Mesendoderm (in vitro differentiated cells): ENCODE data around the gene FAF1.
"Not testable (repeated sequence)": the region's sequence is repeated elsewhere in the genome, so short reads cannot be mapped to it uniquely, and the experiment has no call there.

ENCODE experiments used
- DNase-seq: peaks from one replicate; pipeline ENCODE4 v3.0.0; 2013
- H2AK5ac ChIP-seq: 2 replicates; pipeline ENCODE4 v1.6.1; 2013; ENCODE audit warnings: low read length, inconsistent platforms
- H2BK120ac ChIP-seq: 2 replicates; pipeline ENCODE4 v1.6.1; 2013; ENCODE audit warnings: low read depth, mild to moderate bottlenecking, low read length, moderate library complexity, mixed read lengths
- H2BK15ac ChIP-seq: replicated peaks from 2 replicates; pipeline ENCODE4 v1.6.1; 2013; ENCODE audit warnings: low read depth, mild to moderate bottlenecking, moderate library complexity
- H2BK5ac ChIP-seq: 2 replicates; pipeline ENCODE4 v1.6.1; 2013; ENCODE audit warnings: low read length, inconsistent platforms
- H3K18ac ChIP-seq: 2 replicates; pipeline ENCODE4 v1.6.1; 2013; ENCODE audit warnings: mild to moderate bottlenecking, low read length, mixed read lengths
- H3K23ac ChIP-seq: one replicate; pipeline ENCODE4 v1.6.1; 2013; ENCODE audit warnings: low read length
- H3K27ac ChIP-seq: 2 replicates; pipeline ENCODE4 v1.5.1; 2013; ENCODE audit warnings: low read depth, mild to moderate bottlenecking, inconsistent platforms, low read length, moderate library complexity
- H3K27me3 ChIP-seq: 2 replicates; pipeline ENCODE4 v1.6.1; 2013; ENCODE audit warnings: low read length, control low read depth, mild to moderate bottlenecking, inconsistent platforms; ENCODE audit not compliant: insufficient read depth, poor library complexity
- H3K36me3 ChIP-seq: 2 replicates; pipeline ENCODE4 v1.6.1; 2013; ENCODE audit warnings: low read length, inconsistent platforms; ENCODE audit not compliant: control insufficient read depth, insufficient read depth
- H3K4ac ChIP-seq: one replicate; pipeline ENCODE4 v1.6.1; 2013; ENCODE audit warnings: low read depth, mild to moderate bottlenecking, low read length, moderate library complexity
- H3K4me1 ChIP-seq: 2 replicates; pipeline ENCODE4 v1.6.1; 2013; ENCODE audit warnings: low read depth, low read length, inconsistent platforms; ENCODE audit not compliant: control insufficient read depth
- H3K4me2 ChIP-seq: 2 replicates; pipeline ENCODE4 v1.6.1; 2013; ENCODE audit warnings: low read length
- H3K4me3 ChIP-seq: 2 replicates; pipeline ENCODE4 v1.5.1; 2013; ENCODE audit warnings: mild to moderate bottlenecking, low read length
- H3K56ac ChIP-seq: one replicate; pipeline ENCODE4 v1.6.1; 2013; ENCODE audit warnings: low read length
- H3K79me1 ChIP-seq: 2 replicates; pipeline ENCODE4 v1.6.1; 2013; ENCODE audit warnings: low read length, inconsistent platforms
- H3K79me2 ChIP-seq: 2 replicates; pipeline ENCODE4 v1.6.1; 2013; ENCODE audit warnings: mild to moderate bottlenecking, low read length; ENCODE audit not compliant: control insufficient read depth, insufficient read depth
- H3K9ac ChIP-seq: 2 replicates; pipeline ENCODE4 v1.6.1; 2013; ENCODE audit warnings: low read length, inconsistent platforms
- H4K5ac ChIP-seq: one replicate; pipeline ENCODE4 v1.6.1; 2013; ENCODE audit warnings: low read length
- H4K8ac ChIP-seq: one replicate; pipeline ENCODE4 v1.6.1; 2013; ENCODE audit warnings: low read depth, mild to moderate bottlenecking, control low read depth, low read length, moderate library complexity
- WGBS: extraction: QIAGEN DNeasy Blood & Tissue Kit; methylation state at CpG from one replicate; pipeline ENCODE4 v1.1.7; 2013; ENCODE audit warnings: low lambda C conversion rate, missing lambda C conversion rate; ENCODE audit not compliant: insufficient coverage; ENCODE audit errors: extremely low coverage; 5-methylcytosine and 5-hydroxymethylcytosine counted together

The FAF1 gene

GRCh38 chr1:50910356-50910755, 49.7 kb downstream of the FAF1 start:
- DNase-seq, H3K4me1 ChIP-seq: not testable (repeated sequence)

GRCh38 chr1:50907610-50908009, 52.5 kb downstream of the FAF1 start:
- not testable (repeated sequence) for H3K79me1 ChIP-seq, H3K9ac ChIP-seq, H3K4me3 ChIP-seq, H3K79me2 ChIP-seq, H3K4me2 ChIP-seq, H3K23ac ChIP-seq, H3K36me3 ChIP-seq, H3K56ac ChIP-seq, H2BK5ac ChIP-seq, H2BK15ac ChIP-seq, H3K27me3 ChIP-seq, DNase-seq, H2AK5ac ChIP-seq, H3K4ac ChIP-seq, H3K4me1 ChIP-seq, H3K27ac ChIP-seq, H2BK120ac ChIP-seq, H4K8ac ChIP-seq, H4K5ac ChIP-seq, H3K18ac ChIP-seq

More at GRCh38 chr1:50910356-50910755, 49.7 kb downstream of the FAF1 start:
- not testable (repeated sequence) for H2AK5ac ChIP-seq, H3K18ac ChIP-seq, H3K27ac ChIP-seq, H2BK5ac ChIP-seq, H3K27me3 ChIP-seq, H3K56ac ChIP-seq, H3K79me2 ChIP-seq, H2BK15ac ChIP-seq, H3K9ac ChIP-seq, H3K36me3 ChIP-seq, H3K23ac ChIP-seq, H3K4ac ChIP-seq, H4K8ac ChIP-seq, H3K79me1 ChIP-seq, H4K5ac ChIP-seq, H2BK120ac ChIP-seq, H3K4me2 ChIP-seq, H3K4me3 ChIP-seq
- WGBS: no CpG with 5 or more reads among the region's 12 CpGs

- not testable (repeated sequence) for H3K36me3 ChIP-seq, H3K27me3 ChIP-seq, H3K4me2 ChIP-seq, H3K4me3 ChIP-seq, H2BK5ac ChIP-seq, H2BK120ac ChIP-seq, H3K18ac ChIP-seq, H3K27ac ChIP-seq, H3K9ac ChIP-seq, H2BK15ac ChIP-seq, H3K4ac ChIP-seq, H4K8ac ChIP-seq, H3K56ac ChIP-seq, H3K23ac ChIP-seq, H3K79me2 ChIP-seq, H2AK5ac ChIP-seq, H3K4me1 ChIP-seq, H4K5ac ChIP-seq, H3K79me1 ChIP-seq, DNase-seq
- WGBS: no CpG with 5 or more reads among the region's 1 CpG
These were observed 54.0 kb downstream of the FAF1 start for GRCh38 chr1:50906050-50906449.

- H3K79me1 ChIP-seq: peaks cover 2% of the 10 kb centered on the region
- H2BK120ac ChIP-seq: no peak overlapping the region
- H2BK15ac ChIP-seq: no peak overlapping the region
- H3K79me2 ChIP-seq: no peaks in the 10 kb centered on the region
- DNase-seq: no peak
- no peak overlapping the region for H3K18ac ChIP-seq
- H3K4me3 ChIP-seq: no peak overlapping the region
- no peaks in the 10 kb centered on the region for H3K36me3 ChIP-seq
- H3K9ac ChIP-seq: no peak overlapping the region
- H2BK5ac ChIP-seq: no peak overlapping the region
- H3K27me3 ChIP-seq: no peaks in the 10 kb centered on the region
- H4K8ac ChIP-seq: no peak overlapping the region
- H3K27ac ChIP-seq: no peak overlapping the region
- no CpG with 5 or more reads among the region's 1 CpG for WGBS
- no peaks in the 10 kb centered on the region for H3K4me1 ChIP-seq
- no peak overlapping the region for H3K4me2 ChIP-seq
- H4K5ac ChIP-seq: no peak overlapping the region
- H2AK5ac ChIP-seq: no peak overlapping the region
- no peak overlapping the region for H3K4ac ChIP-seq
- H3K56ac ChIP-seq: no peak overlapping the region
- H3K23ac ChIP-seq: no peak overlapping the region
These were observed 57.6 kb downstream of the FAF1 start for GRCh38 chr1:50902419-50902818.

- no peak overlapping the region for H4K8ac ChIP-seq
- H3K79me2 ChIP-seq: no peaks in the 10 kb centered on the region
- no peak overlapping the region for H2AK5ac ChIP-seq
- no peak overlapping the region for H2BK15ac ChIP-seq
- H3K23ac ChIP-seq: no peak overlapping the region
- WGBS: no CpG with 5 or more reads among the region's 1 CpG
- peaks cover 2% of the 10 kb centered on the region for H3K79me1 ChIP-seq
- no peak overlapping the region for H4K5ac ChIP-seq
- DNase-seq: no peak
- no peaks in the 10 kb centered on the region for H3K36me3 ChIP-seq
- no peak overlapping the region for H2BK5ac ChIP-seq
- no peak overlapping the region for H3K56ac ChIP-seq
- no peak overlapping the region for H3K18ac ChIP-seq
- no peak overlapping the region for H3K4me2 ChIP-seq
- H2BK120ac ChIP-seq: no peak overlapping the region
- H3K4me3 ChIP-seq: no peak overlapping the region
- no peak overlapping the region for H3K9ac ChIP-seq
- no peaks in the 10 kb centered on the region for H3K27me3 ChIP-seq
- H3K4me1 ChIP-seq: no peaks in the 10 kb centered on the region
- H3K4ac ChIP-seq: no peak overlapping the region
- no peak overlapping the region for H3K27ac ChIP-seq
These were observed 58.2 kb downstream of the FAF1 start for GRCh38 chr1:50901872-50902271.

- no peak overlapping the region for H2AK5ac ChIP-seq
- no peaks in the 10 kb centered on the region for H3K36me3 ChIP-seq
- no peak overlapping the region for H3K4me3 ChIP-seq
- WGBS: no CpG with 5 or more reads among the region's 2 CpGs
- no peaks in the 10 kb centered on the region for H3K27me3 ChIP-seq
- H4K8ac ChIP-seq: no peak overlapping the region
- no peaks in the 10 kb centered on the region for H3K4me1 ChIP-seq
- H2BK15ac ChIP-seq: no peak overlapping the region
- no peak overlapping the region for H4K5ac ChIP-seq
- H2BK5ac ChIP-seq: no peak overlapping the region
- peaks cover 3% of the 10 kb centered on the region for H3K79me1 ChIP-seq
- H3K79me2 ChIP-seq: peaks cover 3% of the 10 kb centered on the region
- H3K4me2 ChIP-seq: no peak overlapping the region
- no peak overlapping the region for H3K4ac ChIP-seq
- no peak overlapping the region for H3K18ac ChIP-seq
- H3K23ac ChIP-seq: no peak overlapping the region
- H3K27ac ChIP-seq: no peak overlapping the region
- no peak overlapping the region for H2BK120ac ChIP-seq
- DNase-seq: no peak
- no peak overlapping the region for H3K56ac ChIP-seq
- H3K9ac ChIP-seq: no peak overlapping the region
These were observed 61.3 kb downstream of the FAF1 start for GRCh38 chr1:50898773-50899172.
